Measurements from ENCODE around the gene CRTAP.

- no peak for TF ChIP-seq ZNF274 (IDR thresholded peaks at IDR 0.05; ENCODE audit: low read depth, low read length)
- no peak for TF ChIP-seq CTCF (IDR thresholded peaks at IDR 0.05 in 2 of 3, conservative IDR thresholded peaks at IDR 0.05 in 1 of 3; ENCODE audit: borderline replicate concordance in 1 of 3, insufficient read depth in 1 of 3, low read depth in 2 of 3, low read length in 2 of 3)
Measured at GRCh38 chr3:33167284-33167683, 53.5 kb downstream of the CRTAP start.
